ENCODE results near the gene PRIM1.
"Not testable (repeated sequence)": the region's sequence is repeated elsewhere in the genome, so short reads cannot be mapped to it uniquely, and the experiment has no call there.

Gene PRIM1

DNA sequence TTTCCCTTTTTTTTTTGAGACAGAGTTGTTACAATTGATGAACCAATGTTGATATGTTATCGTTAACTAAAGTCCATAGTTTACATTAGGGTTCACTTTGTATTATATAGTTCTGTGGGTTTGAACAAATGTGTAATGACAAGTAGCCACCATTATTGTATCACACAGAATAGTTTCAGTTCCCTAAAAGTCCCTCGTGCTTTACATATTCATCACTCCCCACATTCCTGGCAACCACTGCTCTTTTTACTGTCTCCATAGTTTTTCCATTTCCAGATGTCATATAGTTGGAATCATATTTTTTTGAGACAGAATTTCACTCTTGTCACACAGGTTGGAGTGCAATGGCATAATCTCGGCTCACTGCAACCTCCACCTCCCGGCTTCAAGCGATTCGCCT is 23.5 kb upstream of the PRIM1 start:
- H3K4me3 ChIP-seq = no peak overlapping the region
- H3K4me1 ChIP-seq = no peaks in the 10 kb centered on the region
- H3K9me3 ChIP-seq = no peaks in the 10 kb centered on the region
- DNase-seq (ENCODE audit: low spot score in 2 of 2) = no peak
- no peaks in the 10 kb centered on the region for H3K27me3 ChIP-seq (ENCODE audit: low read depth)
- in situ Hi-C loops (cut with MboI; ENCODE audit: low sequenced_read_pairs) = no loop called here
- no peaks in the 10 kb centered on the region for H3K36me3 ChIP-seq (replicated peaks)

DNA sequence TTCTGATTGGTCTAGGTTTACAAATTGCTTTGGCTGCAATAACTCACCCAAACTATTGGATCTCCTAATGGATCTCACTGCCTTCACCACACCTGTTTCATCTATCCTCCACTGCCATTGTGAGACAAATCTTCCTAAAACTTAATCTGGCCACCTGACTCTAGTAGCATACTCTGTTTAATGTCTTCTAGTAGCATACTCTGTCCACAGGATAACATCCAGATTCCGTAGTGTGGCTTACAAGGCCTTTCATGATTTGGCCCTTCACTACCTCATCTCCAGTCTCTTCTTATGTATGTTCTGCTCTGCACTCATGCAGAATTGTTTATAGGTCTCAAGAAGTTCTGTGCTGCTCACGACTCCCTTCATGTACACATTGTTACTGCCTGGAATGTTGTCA is 21.0 kb upstream of the PRIM1 start:
- Histone ChIP-seq H3K4me1 (no peaks in the 10 kb centered on the region), H3K27me3 (ENCODE audit: low read depth) (no peaks in the 10 kb centered on the region), H3K9me3 (no peaks in the 10 kb centered on the region), H3K36me3 (replicated peaks) (no peaks in the 10 kb centered on the region), H3K4me3 (no peak overlapping the region)
- in situ Hi-C loops (cut with MboI; ENCODE audit: low sequenced_read_pairs) = no loop called here
- no peak for DNase-seq (ENCODE audit: low spot score in 2 of 2)

DNA sequence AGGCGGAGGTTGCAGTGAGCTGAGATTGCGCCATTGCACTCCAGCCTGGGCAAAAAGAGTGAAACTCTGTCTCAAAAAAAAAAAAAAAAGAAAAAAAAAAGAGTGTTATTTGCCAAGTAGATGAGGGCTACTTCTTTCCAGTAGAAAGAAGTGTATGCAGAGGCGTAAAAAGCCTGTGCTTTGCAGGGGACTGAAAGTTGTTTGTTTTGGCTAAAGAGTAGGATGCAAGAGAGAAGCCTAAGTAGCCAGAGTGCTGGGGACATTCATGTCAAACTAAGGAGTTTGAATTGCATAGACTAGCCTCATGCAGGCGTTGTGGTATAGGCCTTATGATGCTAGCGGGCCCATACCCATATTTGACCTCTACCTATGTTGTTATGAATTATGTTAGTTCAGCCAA is 20.5 kb upstream of the PRIM1 start:
- no peak for DNase-seq (ENCODE audit: low spot score in 2 of 2)
- in situ Hi-C loops (cut with MboI; ENCODE audit: low sequenced_read_pairs) = no loop called here
- Histone ChIP-seq H3K4me3 (no peak overlapping the region), H3K4me1 (no peaks in the 10 kb centered on the region), H3K27me3 (ENCODE audit: low read depth) (no peaks in the 10 kb centered on the region), H3K9me3 (no peaks in the 10 kb centered on the region), H3K36me3 (replicated peaks) (no peaks in the 10 kb centered on the region)

DNA sequence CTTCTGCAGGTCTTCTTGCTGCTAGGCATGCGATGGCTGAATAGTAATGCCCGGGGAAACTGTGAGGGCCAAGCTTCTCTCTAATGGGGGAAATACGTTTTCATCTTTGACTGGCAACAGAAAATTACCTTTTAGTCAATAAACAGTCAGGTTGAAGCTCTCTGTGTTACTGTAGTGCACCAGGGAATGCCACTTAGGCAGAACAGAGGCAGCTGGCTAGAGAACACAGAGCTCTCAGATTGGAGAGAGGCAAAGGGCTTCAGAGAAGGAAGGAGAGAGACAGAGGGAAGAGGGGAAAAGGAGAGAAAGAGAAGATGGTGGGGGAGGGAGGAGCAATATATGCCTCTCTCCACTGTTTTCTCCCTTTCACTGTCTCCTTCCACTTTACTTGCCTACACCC is 17.7 kb upstream of the PRIM1 start:
- Histone ChIP-seq H3K4me3 (no peak overlapping the region), H3K4me1 (no peaks in the 10 kb centered on the region), H3K36me3 (replicated peaks) (no peaks in the 10 kb centered on the region), H3K27me3 (ENCODE audit: low read depth) (no peaks in the 10 kb centered on the region), H3K9me3 (no peaks in the 10 kb centered on the region)
- in situ Hi-C loops (cut with MboI; ENCODE audit: low sequenced_read_pairs) = loop anchor here (10.0 kb wide), 1 partner anchor 345 kb away; the partner anchor contains the start of gene STAT6
- DNase-seq (ENCODE audit: low spot score in 2 of 2) = no peak

DNA sequence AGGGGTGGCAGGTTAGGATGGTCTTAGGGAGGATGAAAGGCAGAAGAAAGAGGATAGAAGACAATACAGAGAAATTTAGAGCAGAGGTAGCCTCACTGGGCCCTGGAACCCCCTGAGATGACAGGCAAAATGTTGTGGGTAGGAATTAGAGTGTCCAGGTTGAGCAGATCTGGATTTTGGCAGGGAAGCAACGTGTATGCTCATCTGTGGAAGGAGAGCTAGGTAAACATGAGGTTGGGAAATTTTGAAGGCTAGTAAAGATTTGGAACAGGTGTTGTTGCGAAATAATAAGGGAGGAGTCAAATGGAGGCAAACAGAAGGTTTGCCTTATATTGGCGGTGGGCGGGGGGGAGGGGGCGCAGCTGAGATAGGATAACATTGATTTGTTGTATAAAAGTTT is 16.3 kb upstream of the PRIM1 start:
- no peaks in the 10 kb centered on the region for H3K27me3 ChIP-seq (ENCODE audit: low read depth)
- no peak overlapping the region for H3K4me3 ChIP-seq
- no peak for DNase-seq (ENCODE audit: low spot score in 2 of 2)
- no peaks in the 10 kb centered on the region for H3K4me1 ChIP-seq
- in situ Hi-C loops (cut with MboI; ENCODE audit: low sequenced_read_pairs) = loop anchor here (10.0 kb wide), 1 partner anchor 346 kb away; the partner anchor contains the start of gene STAT6
- no peaks in the 10 kb centered on the region for H3K9me3 ChIP-seq
- no peaks in the 10 kb centered on the region for H3K36me3 ChIP-seq (replicated peaks)

DNA sequence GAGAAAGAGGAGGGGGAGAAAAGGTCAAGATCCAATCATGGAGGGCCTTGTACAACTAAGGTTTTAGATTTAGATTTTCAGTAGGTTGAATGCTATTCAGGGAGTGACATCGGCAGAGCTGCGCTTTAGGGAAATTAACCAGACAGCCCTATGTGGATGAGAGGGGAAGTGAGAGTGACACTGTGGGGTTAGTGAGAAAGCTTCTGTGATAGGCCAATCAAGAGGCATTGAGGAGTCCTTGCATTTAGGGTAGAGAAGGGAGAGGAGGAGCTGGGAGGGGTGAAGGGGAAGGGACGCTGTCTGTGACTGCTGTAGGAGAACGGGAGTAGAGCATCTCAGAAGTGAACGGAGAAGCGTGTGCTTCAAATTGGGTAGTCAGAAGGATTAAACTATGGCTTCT is 14.4 kb upstream of the PRIM1 start:
- no peaks in the 10 kb centered on the region for H3K27me3 ChIP-seq (ENCODE audit: low read depth)
- DNase-seq (ENCODE audit: low spot score in 2 of 2) = no peak
- in situ Hi-C loops (cut with MboI; ENCODE audit: low sequenced_read_pairs) = loop anchor here (10.0 kb wide), 1 partner anchor 348 kb away; the partner anchor contains the start of gene STAT6

DNA sequence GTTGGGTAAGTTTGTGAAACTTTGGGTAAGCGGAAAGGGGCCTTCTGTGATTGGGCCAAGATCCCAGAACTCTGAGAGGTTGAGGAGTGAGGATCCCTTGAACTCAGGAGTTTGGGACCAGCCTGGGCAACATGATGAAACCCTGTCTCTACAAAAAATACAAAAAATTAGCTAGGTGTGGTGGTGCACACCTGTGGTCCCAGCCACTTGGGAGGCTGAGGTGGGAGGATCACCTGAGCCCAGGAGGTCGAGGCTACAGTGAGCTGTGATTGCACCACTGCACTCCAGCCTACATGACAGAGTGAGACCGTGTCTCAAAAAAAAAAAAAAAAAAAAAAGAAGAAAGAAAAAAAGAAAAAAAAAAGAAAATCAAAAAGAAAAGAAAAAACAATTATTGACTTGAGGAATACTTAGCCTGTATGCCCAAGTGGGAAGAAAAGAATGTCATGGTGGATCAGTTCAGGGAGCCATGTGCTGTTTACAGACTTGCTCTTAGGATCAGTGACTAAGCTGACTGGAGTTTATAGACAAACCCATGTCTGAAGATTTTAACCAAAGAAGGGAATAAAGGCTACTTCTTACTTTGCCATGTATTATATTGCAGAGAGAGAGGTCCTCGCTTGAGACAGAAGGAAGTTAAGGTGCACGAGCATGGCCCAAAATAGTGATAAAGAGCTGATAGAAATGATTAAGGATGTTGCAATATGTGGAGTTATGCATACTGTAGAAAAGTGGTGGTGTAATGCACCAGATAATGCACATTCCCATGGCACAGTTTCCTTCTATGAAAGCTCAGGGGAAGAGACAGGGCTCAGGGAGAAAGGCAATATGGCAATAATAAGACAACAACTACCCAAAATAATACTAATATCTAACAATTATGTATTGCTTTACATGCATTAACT is 11.9 kb upstream of the PRIM1 start:
- no peak for DNase-seq (ENCODE audit: low spot score in 2 of 2)
- Histone ChIP-seq H3K36me3 (replicated peaks) (no peaks in the 10 kb centered on the region), H3K4me3 (no peak overlapping the region), H3K9me3 (no peaks in the 10 kb centered on the region), H3K4me1 (no peaks in the 10 kb centered on the region), H3K27me3 (ENCODE audit: low read depth) (no peaks in the 10 kb centered on the region)
- in situ Hi-C loops (cut with MboI; ENCODE audit: low sequenced_read_pairs) = loop anchor here (10.0 kb wide), 1 partner anchor 351 kb away; the partner anchor contains the start of gene STAT6

More for the DNA sequence above, 14.4 kb upstream of the PRIM1 start:
- no peaks in the 10 kb centered on the region for H3K9me3 ChIP-seq
- no peaks in the 10 kb centered on the region for H3K4me1 ChIP-seq
- H3K36me3 ChIP-seq (replicated peaks) = no peaks in the 10 kb centered on the region
- no peak overlapping the region for H3K4me3 ChIP-seq

DNA sequence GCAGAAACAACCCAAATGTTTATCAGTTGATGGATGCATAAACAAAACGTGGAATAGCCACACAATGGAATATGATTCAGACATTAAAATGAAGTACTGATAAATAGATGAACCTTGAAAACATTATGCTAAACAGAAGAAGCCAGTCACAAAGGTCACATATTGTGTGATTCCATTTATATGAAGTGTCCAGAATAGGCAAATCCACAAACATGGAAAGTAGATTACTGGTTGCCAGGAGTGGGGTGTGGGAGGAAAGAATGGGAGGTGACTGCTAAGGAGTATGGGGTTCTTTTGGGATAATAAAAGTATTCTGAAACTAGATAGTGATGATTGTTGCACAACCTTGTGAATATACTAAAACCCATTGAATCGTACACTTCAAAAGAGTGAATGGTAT is 9.7 kb upstream of the PRIM1 start:
- no peaks in the 10 kb centered on the region for H3K27me3 ChIP-seq (ENCODE audit: low read depth)
- DNase-seq (ENCODE audit: low spot score in 2 of 2) = no peak
- no peak overlapping the region for H3K4me3 ChIP-seq
- in situ Hi-C loops (cut with MboI; ENCODE audit: low sequenced_read_pairs) = loop anchor here (10.0 kb wide), 1 partner anchor 353 kb away; the partner anchor contains the start of gene STAT6
- H3K4me1 ChIP-seq = 0 out of 2 replicates have a peak, but pooled peaks cover 4% of the 10 kb centered on the region
- H3K36me3 ChIP-seq (replicated peaks) = no peaks in the 10 kb centered on the region
- H3K9me3 ChIP-seq = peaks cover 4% of the 10 kb centered on the region; the same call in 1 of the 2 replicates

DNA sequence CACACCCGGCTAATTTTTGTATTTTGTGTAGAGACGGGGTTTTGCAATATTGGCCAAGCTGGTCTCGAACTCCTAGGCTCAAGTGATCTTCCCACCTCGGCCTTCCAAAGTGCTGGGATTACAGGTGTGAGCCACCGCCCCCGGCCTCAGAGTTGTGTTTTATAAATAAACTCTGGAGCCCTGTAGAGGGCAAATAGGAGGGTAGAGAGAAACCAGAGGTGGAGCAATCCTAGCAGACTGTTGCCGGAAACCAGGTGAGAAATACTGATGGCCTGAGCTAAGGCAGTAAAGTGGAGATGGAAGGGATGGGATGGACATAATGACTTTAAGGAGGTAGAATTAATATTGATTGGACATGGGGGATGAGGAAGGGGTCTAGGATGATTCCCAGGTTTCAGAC is 8.3 kb upstream of the PRIM1 start:
- in situ Hi-C loops (cut with MboI; ENCODE audit: low sequenced_read_pairs) = loop anchor here (10.0 kb wide), 1 partner anchor 354 kb away; the partner anchor contains the start of gene STAT6
- no peaks in the 10 kb centered on the region for H3K27me3 ChIP-seq (ENCODE audit: low read depth)
- H3K36me3 ChIP-seq (replicated peaks) = no peaks in the 10 kb centered on the region
- DNase-seq (ENCODE audit: low spot score in 2 of 2) = no peak
- H3K4me1 ChIP-seq = 0 out of 2 replicates have a peak, but pooled peaks cover 4% of the 10 kb centered on the region
- H3K9me3 ChIP-seq = peaks cover 4% of the 10 kb centered on the region; the same call in 1 of the 2 replicates
- no peak overlapping the region for H3K4me3 ChIP-seq

DNA sequence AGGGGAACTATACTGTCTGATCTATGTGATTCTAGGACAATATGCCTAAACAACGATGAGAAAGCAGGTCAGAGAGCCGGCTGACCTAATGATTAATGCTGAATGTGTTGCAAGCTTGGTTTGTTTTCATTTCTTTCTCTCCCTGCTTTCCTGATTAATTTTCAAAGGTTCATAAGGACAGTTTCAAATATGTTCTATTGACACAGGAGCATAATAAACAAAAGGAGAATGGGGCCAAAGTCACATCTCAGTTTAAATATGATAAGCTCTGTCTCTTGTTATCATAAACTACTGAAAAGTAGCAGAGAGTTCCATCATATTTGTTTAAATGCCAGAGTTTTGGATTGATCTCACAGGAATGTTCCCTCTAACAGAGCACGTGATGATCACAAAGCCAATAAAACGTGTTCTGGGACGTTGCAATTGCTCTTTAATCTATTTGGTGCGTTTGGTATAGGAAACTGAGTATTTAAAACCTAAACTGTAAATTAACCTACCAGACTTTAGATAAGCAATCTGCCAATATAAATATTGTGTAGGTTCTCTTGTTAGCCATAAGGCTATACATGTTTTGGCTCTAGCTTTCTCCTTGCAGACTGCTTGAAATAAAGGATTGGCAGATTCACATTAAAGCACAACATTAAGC is 7.3 kb upstream of the PRIM1 start:
- no peak for DNase-seq (ENCODE audit: low spot score in 2 of 2)
- H3K4me1 ChIP-seq = 0 out of 2 replicates have a peak, but pooled peaks cover 4% of the 10 kb centered on the region
- H3K27me3 ChIP-seq (ENCODE audit: low read depth) = no peaks in the 10 kb centered on the region
- no peaks in the 10 kb centered on the region for H3K36me3 ChIP-seq (replicated peaks)
- in situ Hi-C loops (cut with MboI; ENCODE audit: low sequenced_read_pairs) = no loop called here
- H3K4me3 ChIP-seq = no peak overlapping the region
- peaks cover 4% of the 10 kb centered on the region; the same call in 1 of the 2 replicates for H3K9me3 ChIP-seq

DNA sequence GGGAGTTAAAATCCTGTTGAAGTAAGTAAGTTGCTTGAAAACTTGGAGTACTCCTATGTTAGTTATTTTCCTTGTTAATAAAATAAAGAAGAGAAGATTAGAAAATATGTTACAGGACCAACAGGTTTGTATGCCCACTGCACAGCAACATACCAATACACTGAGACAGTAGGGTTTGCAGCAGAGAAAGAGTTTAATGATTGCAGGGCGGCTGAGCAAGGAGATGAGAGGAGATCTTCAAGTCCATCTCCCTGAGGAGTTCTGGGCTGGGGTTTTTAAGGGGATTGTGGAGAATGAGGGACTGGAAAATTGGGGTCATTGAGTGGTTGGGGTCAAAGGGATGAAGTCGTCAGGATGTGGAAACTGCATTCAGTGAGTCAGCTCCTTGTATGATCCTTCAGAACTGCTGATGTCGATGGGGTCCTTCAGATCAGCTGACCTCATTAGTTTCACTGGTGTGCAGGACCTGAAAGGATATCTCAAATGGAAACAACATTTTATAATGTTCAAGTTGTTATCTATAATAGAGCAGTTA is 6.7 kb upstream of the PRIM1 start:
- no peak overlapping the region for H3K4me3 ChIP-seq
- in situ Hi-C loops (cut with MboI; ENCODE audit: low sequenced_read_pairs) = no loop called here
- no peaks in the 10 kb centered on the region for H3K27me3 ChIP-seq (ENCODE audit: low read depth)
- peaks cover 4% of the 10 kb centered on the region; the same call in 1 of the 2 replicates for H3K9me3 ChIP-seq
- no peak for DNase-seq (ENCODE audit: low spot score in 2 of 2)
- H3K4me1 ChIP-seq = 0 out of 2 replicates have a peak, but pooled peaks cover 4% of the 10 kb centered on the region
- no peaks in the 10 kb centered on the region for H3K36me3 ChIP-seq (replicated peaks)

DNA sequence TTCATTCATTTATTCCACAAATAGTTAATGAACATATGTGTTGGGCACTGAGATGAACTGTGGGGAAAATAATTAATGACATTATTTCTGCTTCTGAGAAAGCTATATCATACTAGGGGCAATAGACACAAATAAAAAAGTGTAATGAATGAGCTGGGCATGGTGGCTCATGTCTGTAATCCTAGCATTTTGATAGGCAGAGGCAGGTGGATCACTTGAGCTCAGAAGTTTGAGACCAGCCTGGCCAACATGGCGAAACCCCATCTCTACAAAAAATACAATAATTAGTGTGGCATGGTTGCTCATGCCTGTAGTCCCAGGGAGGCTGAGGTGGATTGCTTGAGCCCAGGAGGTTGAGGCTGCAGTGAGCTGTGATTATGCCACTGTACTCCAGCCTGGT is 5.8 kb upstream of the PRIM1 start:
- H3K4me1 ChIP-seq; H3K4me3 ChIP-seq; DNase-seq (ENCODE audit: low spot score in 2 of 2); in situ Hi-C loops (cut with MboI; ENCODE audit: low sequenced_read_pairs); H3K9me3 ChIP-seq; H3K27me3 ChIP-seq (ENCODE audit: low read depth); H3K36me3 ChIP-seq (replicated peaks): not testable (repeated sequence)

DNA sequence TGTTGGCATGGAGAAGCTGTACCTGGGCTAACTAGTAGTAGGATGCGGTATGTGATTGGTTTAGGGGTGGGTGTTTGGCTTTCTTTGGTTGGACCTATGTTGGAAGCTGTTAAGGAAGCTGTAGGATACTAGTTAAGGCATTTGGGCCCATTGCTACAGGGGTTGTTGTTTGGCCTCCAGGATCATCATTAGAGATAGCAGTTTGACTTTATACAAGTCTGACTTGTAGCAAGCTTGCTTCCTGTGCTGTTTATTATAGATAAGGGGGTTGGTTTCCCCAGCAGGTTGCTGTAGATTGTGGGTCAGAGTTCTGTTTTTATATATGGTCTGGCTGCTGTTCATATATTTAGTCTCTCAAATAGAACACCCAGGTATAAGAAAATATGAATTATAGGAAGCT is 1.4 kb upstream of the PRIM1 start:
- Histone ChIP-seq H3K4me3 (no peak overlapping the region), H3K36me3 (replicated peaks) (peaks cover 8% of the 10 kb centered on the region), H3K9me3 (peaks cover 2% of the 10 kb centered on the region; the same call in 1 of the 2 replicates), H3K4me1 (peaks cover 10% of the 10 kb centered on the region), H3K27me3 (ENCODE audit: low read depth) (no peaks in the 10 kb centered on the region)
- in situ Hi-C loops (cut with MboI; ENCODE audit: low sequenced_read_pairs) = loop anchor here (5.0 kb wide), 1 partner anchor 234 kb away; no protein-coding TSS in a partner anchor
- DNase-seq (ENCODE audit: low spot score in 2 of 2) = no peak

Measured in HAP-1 (cell line).